NCI-H226 (cell line): ENCODE data around the gene BARHL2.

Experiments
- DNase-seq: peaks from one replicate; pipeline ENCODE4 v3.0.0-alpha.2; 2015

BARHL2 gene

GRCh38 chr1:90724361-90724760 lies 7.3 kb upstream of the BARHL2 start:
- no peak for DNase-seq

- no peak for DNase-seq
Observed at GRCh38 chr1:90723590-90724108, 6.5 kb upstream of the BARHL2 start.

GRCh38 chr1:90722874-90723589 lies 5.9 kb upstream of the BARHL2 start:
- DNase-seq, result no peak

GRCh38 chr1:90721210-90722194 lies 4.4 kb upstream of the BARHL2 start:
- DNase-seq, result peak; percentile 19

GRCh38 chr1:90720145-90720636 lies 3.1 kb upstream of the BARHL2 start:
- no peak for DNase-seq

- no peak for DNase-seq
Observed at GRCh38 chr1:90719330-90720144, 2.4 kb upstream of the BARHL2 start.

GRCh38 chr1:90718411-90719329 lies 1.6 kb upstream of the BARHL2 start:
- no peak for DNase-seq

- no peak for DNase-seq
Observed at GRCh38 chr1:90717665-90718410, 736 bp upstream of the BARHL2 start.

- DNase-seq, result no peak
Observed at GRCh38 chr1:90717356-90717664, 208 bp upstream of the BARHL2 start.

GRCh38 chr1:90716243-90716551 lies 905 bp downstream of the BARHL2 start:
- DNase-seq, result no peak

GRCh38 chr1:90715309-90715708 lies 1.8 kb downstream of the BARHL2 start:
- no peak for DNase-seq

GRCh38 chr1:90714521-90714951 lies 2.6 kb downstream of the BARHL2 start:
- DNase-seq, result no peak

- no peak for DNase-seq
Observed at GRCh38 chr1:90713741-90714509, 3.2 kb downstream of the BARHL2 start.

- no peak for DNase-seq
Observed at GRCh38 chr1:90712915-90713730, 4.0 kb downstream of the BARHL2 start.

- no peak for DNase-seq
Observed at GRCh38 chr1:90712153-90712856, 4.8 kb downstream of the BARHL2 start.

GRCh38 chr1:90711696-90712095 lies 5.4 kb downstream of the BARHL2 start:
- DNase-seq, result no peak

- DNase-seq, result no peak
Observed at GRCh38 chr1:90710579-90711536, 6.2 kb downstream of the BARHL2 start.
